ENCODE data around the gene SEMA3D. TPM values are rescaled to one million over a fixed set of nuclear protein-coding genes. Genes with fewer than 3 reads are reported as not detected.

SEMA3D gene
- total and polyA plus RNA-seq, 9 donors: 0.75 to 6.1 (median 3.0) TPM

DNA sequence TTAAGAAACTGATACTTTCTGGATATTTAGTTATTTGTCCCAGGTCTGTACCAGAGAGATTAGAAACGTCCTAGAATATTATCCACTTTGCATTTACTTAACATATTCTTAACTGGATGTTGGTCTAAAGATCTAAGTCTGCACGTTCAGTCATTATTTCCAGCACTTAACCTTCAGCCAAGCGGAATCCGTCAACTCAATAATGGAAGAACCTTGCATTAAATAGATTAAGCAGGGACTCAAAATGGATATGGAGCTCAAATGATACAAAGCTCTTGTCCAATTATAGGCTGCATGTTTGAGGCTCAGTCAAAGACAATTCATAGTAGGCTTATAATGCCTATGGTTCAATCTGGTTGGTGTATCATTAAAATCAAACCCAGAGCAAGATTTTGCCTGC is 162.9 kb downstream of the SEMA3D start:
- H3K36me3 ChIP-seq: no peaks in the 10 kb centered on the region

DNA sequence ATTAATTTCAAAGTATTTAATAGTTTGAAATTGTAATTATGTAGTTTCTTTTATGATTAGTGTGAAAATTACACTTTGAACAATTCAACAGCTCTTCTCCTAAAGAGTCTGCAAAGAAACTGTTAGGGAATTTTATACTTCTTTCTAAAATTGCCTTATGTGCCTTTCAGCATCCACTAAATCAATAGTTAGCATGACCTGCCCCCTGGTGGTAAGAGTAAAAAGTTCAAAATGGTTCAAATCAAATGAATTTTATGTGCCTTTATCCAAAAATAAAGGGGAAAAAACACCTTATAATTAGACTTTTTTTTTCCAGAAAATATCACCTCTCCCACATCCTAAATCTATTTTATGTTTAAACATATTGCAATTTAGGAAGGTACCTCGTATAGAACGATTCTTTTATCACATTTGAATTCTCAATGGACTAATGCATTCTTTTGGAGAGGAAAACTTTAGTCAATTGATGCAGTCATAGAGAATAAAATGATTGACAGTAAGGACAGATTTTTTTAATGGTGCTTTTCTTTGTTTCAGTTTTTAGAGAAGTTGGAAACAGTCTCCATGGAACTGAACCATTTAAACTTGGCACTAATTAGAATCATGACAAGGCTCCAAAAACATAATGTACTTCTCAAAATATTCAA is 163.7 kb downstream of the SEMA3D start:
- WGBS, 3 donors: 14 to 18% (median 18%) methylated on average over 2 of the region's 2 CpGs
- DNase-seq: peak in 1 of 5 donors; percentile 18
- Histone ChIP-seq H3K27me3 (no peaks in the 10 kb centered on the region), H3K27ac (no peak overlapping the region), H3K9me3 (no peaks in the 10 kb centered on the region), H3K4me3 (no peak overlapping the region), H3K36me3 (no peaks in the 10 kb centered on the region), H3K4me1 (ENCODE audit: insufficient read depth) (no peaks in the 10 kb centered on the region)
- TF ChIP-seq POLR2A (IDR thresholded peaks at IDR 0.05) (no peak), EP300 (IDR thresholded peaks at IDR 0.05) (no peak), CTCF (IDR thresholded peaks at IDR 0.05) (peak in 1 of 3 donors; percentile 45)
- intact Hi-C loops (cut with DNase I): loop anchor here in 2 of 4 donors (10.0 kb wide), 2 partner anchors 1048 to 1088 kb away; no protein-coding TSS in a partner anchor

More for the DNA sequence above, 162.9 kb downstream of the SEMA3D start:
- Histone ChIP-seq H3K9me3 (no peaks in the 10 kb centered on the region), H3K27ac (no peak overlapping the region), H3K4me1 (ENCODE audit: insufficient read depth) (no peaks in the 10 kb centered on the region), H3K27me3 (no peaks in the 10 kb centered on the region), H3K4me3 (no peak overlapping the region)
- WGBS, 3 donors: 59 to 74% (median 68%) methylated on average over 4 of the region's 4 CpGs
- TF ChIP-seq EP300 (IDR thresholded peaks at IDR 0.05) (no peak), CTCF (IDR thresholded peaks at IDR 0.05) (no peak), POLR2A (IDR thresholded peaks at IDR 0.05) (no peak)
- no peak for DNase-seq
- intact Hi-C loops (cut with DNase I): loop anchor here in 2 of 4 donors (10.0 kb wide), 2 partner anchors 1049 to 1089 kb away; no protein-coding TSS in a partner anchor

- intact Hi-C loops (cut with DNase I): loop anchor here in 2 of 4 donors (10.0 kb wide), 2 partner anchors 1047 to 1087 kb away; no protein-coding TSS in a partner anchor
- Histone ChIP-seq H3K36me3 (no peaks in the 10 kb centered on the region), H3K4me1 (ENCODE audit: insufficient read depth) (no peaks in the 10 kb centered on the region), H3K4me3 (no peak overlapping the region), H3K27ac (no peak overlapping the region), H3K27me3 (no peaks in the 10 kb centered on the region), H3K9me3 (no peaks in the 10 kb centered on the region)
- no peak for DNase-seq
- TF ChIP-seq EP300 (IDR thresholded peaks at IDR 0.05) (no peak), POLR2A (IDR thresholded peaks at IDR 0.05) (no peak), CTCF (IDR thresholded peaks at IDR 0.05) (no peak)
- 66 to 75% (median 69%) methylated on average over 5 of the region's 5 CpGs for WGBS, 3 donors
Measured at GRCh38 chr7:85022064-85022697, 164.7 kb downstream of the SEMA3D start.

DNA sequence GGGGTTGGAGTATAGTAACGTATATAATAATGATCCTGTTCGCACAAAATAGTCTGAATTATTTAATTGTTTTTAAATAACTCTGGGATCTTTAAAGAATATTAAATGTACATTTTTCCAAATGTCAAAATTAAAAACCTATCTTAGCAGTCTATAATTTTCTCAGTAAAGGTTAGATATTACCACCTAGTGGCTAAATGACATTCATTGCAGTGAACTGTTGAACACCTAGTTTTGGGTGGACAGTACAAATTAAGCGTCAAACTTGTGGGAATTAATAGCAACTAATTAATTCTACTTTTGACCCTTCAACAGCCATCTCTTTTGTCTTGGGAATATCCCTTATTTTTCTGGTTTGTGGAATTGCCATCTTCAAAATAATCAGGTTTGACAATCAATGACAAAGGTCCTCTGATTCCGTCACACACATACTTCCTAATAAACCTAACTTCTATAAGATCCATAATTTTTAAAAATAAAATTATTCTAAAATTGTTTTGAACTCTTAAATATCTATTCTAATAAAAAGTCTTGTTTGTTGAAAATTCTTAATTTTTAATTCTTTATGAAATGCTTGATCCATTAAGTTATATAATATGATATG is 165.7 kb downstream of the SEMA3D start:
- 81 to 89% (median 87%) methylated on average over 4 of the region's 4 CpGs for WGBS, 3 donors
- Histone ChIP-seq H3K36me3 (no peaks in the 10 kb centered on the region), H3K27me3 (no peaks in the 10 kb centered on the region), H3K27ac (no peak overlapping the region), H3K4me3 (no peak overlapping the region), H3K4me1 (ENCODE audit: insufficient read depth) (no peaks in the 10 kb centered on the region), H3K9me3 (no peaks in the 10 kb centered on the region)
- intact Hi-C loops (cut with DNase I): loop anchor here in 2 of 4 donors (10.0 kb wide), 2 partner anchors 1046 to 1086 kb away; no protein-coding TSS in a partner anchor
- TF ChIP-seq CTCF (IDR thresholded peaks at IDR 0.05) (no peak), POLR2A (IDR thresholded peaks at IDR 0.05) (no peak), EP300 (IDR thresholded peaks at IDR 0.05) (no peak)
- DNase-seq: no peak
